Panc1 (cell line): ENCODE results near the gene IP6K2. TPM values are rescaled to one million over a fixed set of nuclear protein-coding genes. Genes with fewer than 3 reads are reported as not detected.

Source experiments
- ATAC-seq: fragments of 200-7000 bp; cut with Tn5 transposase; 2 replicates; pipeline ENCODE4 v1.9.1; 2020; ENCODE audit warnings: mild to moderate bottlenecking, moderate library complexity
- BruUV-seq: library from RNA; stranded (reverse); fragments of 400-500 nt; replicated peaks from 2 replicates; lab custom pipeline; 2021; lab: Mats Ljungman, UMichigan
- CTCF ChIA-PET: fragments of 300-600 bp; sonication (Branson Sonifier 250); formaldehyde crosslinking; loops from one replicate; lab custom pipeline; 2022; ENCODE audit warnings: antibody characterized with exemption; lab: Charles Lee
- POLR2A ChIA-PET: fragments of 300-600 bp; sonication (Branson Sonifier 250); formaldehyde crosslinking; loops from one replicate; lab custom pipeline; 2022; ENCODE audit warnings: antibody characterized with exemption; lab: Charles Lee
- DNase-seq: peaks from one replicate; pipeline ENCODE4 v3.0.0-alpha.2; 2010; ENCODE audit warnings: low read depth, low spot score
- H3K27ac ChIP-seq: 2 replicates; pipeline ENCODE4 v1.5.1; 2011; ENCODE audit warnings: mild to moderate bottlenecking, low read length, inconsistent platforms
- H3K27me3 ChIP-seq: fragments of 200-500 bp; sonication (Bioruptor generic); 2 replicates; pipeline ENCODE4 v1.6.0; 2014; ENCODE audit warnings: low read length, inconsistent platforms; ENCODE audit not compliant: control insufficient read depth, insufficient read depth
- H3K36me3 ChIP-seq: fragments of 200-500 bp; sonication (Bioruptor generic); 2 replicates; pipeline ENCODE4 v1.5.1; 2014; ENCODE audit warnings: inconsistent platforms, mild to moderate bottlenecking, low read length, moderate library complexity; ENCODE audit not compliant: control insufficient read depth, insufficient read depth
- H3K4me1 ChIP-seq: 2 replicates; pipeline ENCODE4 v1.5.1; 2011; ENCODE audit warnings: inconsistent platforms, mild to moderate bottlenecking, low read length, moderate library complexity; ENCODE audit not compliant: control insufficient read depth, insufficient read depth
- H3K4me3 ChIP-seq, 2 experiments: 2 replicates each; pipeline ENCODE4 v1.5.1; 2011 to 2012; ENCODE audit warnings: low read depth in 2 of 2, low read length in 2 of 2, mild to moderate bottlenecking in 2 of 2, inconsistent platforms in 1 of 2, moderate library complexity in 1 of 2
- H3K9me3 ChIP-seq: fragments of 200-500 bp; sonication (Bioruptor generic); 2 replicates; pipeline ENCODE4 v1.5.1; 2014; ENCODE audit warnings: low read depth, mild to moderate bottlenecking, inconsistent platforms, low read length, moderate library complexity; ENCODE audit not compliant: control insufficient read depth, insufficient read depth
- CTCF ChIP-seq: fragments of 450-650 bp; IDR thresholded peaks from 2 replicates; pipeline ENCODE4 v1.5.1; 2017; ENCODE audit warnings: mild to moderate bottlenecking
- POLR2AphosphoS5 ChIP-seq: IDR thresholded peaks from 2 replicates; pipeline ENCODE4 v1.6.1; 2012; ENCODE audit warnings: mild to moderate bottlenecking, low read depth, low read length, moderate library complexity
- REST ChIP-seq, 2 experiments: IDR thresholded peaks; 2 replicates each; pipeline ENCODE4 v1.6.1; 2011 to 2012; ENCODE audit warnings: low read depth in 2 of 2, control low read depth in 1 of 2, low read length in 1 of 2, mild to moderate bottlenecking in 1 of 2, moderate library complexity in 1 of 2; ENCODE audit not compliant: insufficient read depth in 1 of 2
- SIN3A ChIP-seq: IDR thresholded peaks from 2 replicates; pipeline ENCODE4 v1.6.1; 2012; ENCODE audit warnings: low read depth, mild to moderate bottlenecking, low read length, moderate library complexity, borderline replicate concordance; ENCODE audit not compliant: insufficient read depth
- TCF7L2 ChIP-seq: IDR thresholded peaks from 2 replicates; pipeline ENCODE4 v1.6.1; 2011; ENCODE audit warnings: mild to moderate bottlenecking, low read depth, low read length, inconsistent platforms
- in situ Hi-C: cut with HindIII; loops from 2 replicates; pipeline ENCODE4 v1.10.0; 2016; ENCODE audit warnings: low sequenced_read_pairs, low pct_unique_long_range_greater_than_20kb
- intact Hi-C: fragments of 100-400 bp; cut with micrococcal nuclease; formaldehyde crosslinking; loops from one replicate; pipeline ENCODE4 v1.10.0; 2022; ENCODE audit not compliant: unreplicated experiment
- total RNA-seq: library from RNA; stranded (reverse); gene quantifications from one replicate; pipeline ENCODE4 v1.2.1, GENCODE V29; 2021; ENCODE audit not compliant: unreplicated experiment

The IP6K2 gene
- total RNA-seq, 1 experiment from 2014 or later: 50.2 TPM

- DNase-seq: no peak
These were observed 71.9 kb downstream of the IP6K2 start for GRCh38 chr3:48644898-48645760.

GRCh38 chr3:48642605-48643004 is 74.4 kb downstream of the IP6K2 start:
- Histone ChIP-seq H3K36me3 (no peaks in the 10 kb centered on the region), H3K27ac (no peak overlapping the region), H3K9me3 (no peaks in the 10 kb centered on the region), H3K27me3 (no peaks in the 10 kb centered on the region), H3K4me1 (peaks cover under 1% of the 10 kb centered on the region; the same call in 1 of the 2 replicates), H3K4me3 (no peak overlapping the region)
- DNase-seq (no peak), ATAC-seq (no peak)
- ChIA-PET POLR2A (no interaction called here), CTCF (no interaction called here)
- in situ Hi-C loops: no loop called here
- no TSS peak for BruUV-seq
- intact Hi-C loops: no loop called here
- TF ChIP-seq CTCF (no peak), TCF7L2 (no peak), SIN3A (no peak), POLR2AphosphoS5 (no peak)

More at GRCh38 chr3:48644898-48645760, 71.9 kb downstream of the IP6K2 start:
- Histone ChIP-seq H3K4me3 (no peak overlapping the region), H3K27me3 (no peaks in the 10 kb centered on the region), H3K27ac (no peak overlapping the region), H3K36me3 (no peaks in the 10 kb centered on the region), H3K4me1 (no peaks in the 10 kb centered on the region), H3K9me3 (no peaks in the 10 kb centered on the region)
- no TSS peak for BruUV-seq
- no peak for TF ChIP-seq POLR2AphosphoS5
- no peak for TF ChIP-seq SIN3A
- TF ChIP-seq CTCF: no peak
- TF ChIP-seq TCF7L2: no peak
- no peak for TF ChIP-seq REST (IDR thresholded peaks at IDR 0.05; ENCODE audit: insufficient read depth in 1 of 2, low read depth in 2 of 2, low read length in 1 of 2)
- ChIA-PET POLR2A (no interaction called here), CTCF (interaction anchor here (0.6 to 0.8 kb wide), 2 partner anchors 9 to 165 kb away, joined by 3 to 5 read pairs; no protein-coding TSS in a partner anchor)
- in situ Hi-C loops (no loop called here), intact Hi-C loops (no loop called here)
- no peak for ATAC-seq
